GM12878 (cell line): ENCODE data around the gene OR13J1. TPM values are rescaled to one million over a fixed set of nuclear protein-coding genes. Genes with fewer than 3 reads are reported as not detected.

Experiments used
- BRCA1 ChIP-seq: IDR thresholded peaks from 2 replicates; pipeline ENCODE4 v1.6.1; 2011; ENCODE audit warnings: low read depth, low read length, improper control_type of control experiment
- E2F4 ChIP-seq: IDR thresholded peaks from 2 replicates; pipeline ENCODE4 v1.6.1; 2012; ENCODE audit warnings: low read depth, low read length, improper control_type of control experiment
- ESRRA ChIP-seq: IDR thresholded peaks from 2 replicates; pipeline ENCODE4 v1.6.1; 2012; ENCODE audit warnings: mild to moderate bottlenecking, low read length, improper control_type of control experiment
- IRF4 ChIP-seq: IDR thresholded peaks from 2 replicates; pipeline ENCODE4 v1.6.1; 2011; ENCODE audit warnings: low read depth, low read length
- IRF5 ChIP-seq: fragments of 450-650 bp; IDR thresholded peaks from 2 replicates; pipeline ENCODE4 v1.6.1; 2017; ENCODE audit warnings: borderline replicate concordance
- NR2C2 ChIP-seq: IDR thresholded peaks from 2 replicates; pipeline ENCODE4 v1.6.1; 2011; ENCODE audit warnings: borderline replicate concordance, low read depth; ENCODE audit not compliant: control insufficient read depth, insufficient read length
- RAD21 ChIP-seq: IDR thresholded peaks from 2 replicates; pipeline ENCODE4 v1.6.1; 2011; ENCODE audit warnings: mild to moderate bottlenecking, low read depth, low read length, moderate library complexity; ENCODE audit not compliant: insufficient read depth
- RB1 ChIP-seq: fragments of 450-650 bp; formaldehyde crosslinking; IDR thresholded peaks from 2 replicates; pipeline ENCODE4 v1.6.1; 2017; ENCODE audit warnings: mild to moderate bottlenecking, borderline replicate concordance
- RUNX3 ChIP-seq: IDR thresholded peaks from 2 replicates; pipeline ENCODE4 v1.6.1; 2012; ENCODE audit warnings: low read length, inconsistent platforms
- SKIL ChIP-seq: fragments of 450-650 bp; IDR thresholded peaks from 2 replicates; pipeline ENCODE4 v1.6.1; 2017; ENCODE audit warnings: mild to moderate bottlenecking, low read depth, inconsistent platforms; ENCODE audit not compliant: poor library complexity, severe bottlenecking
- SMAD5 ChIP-seq: IDR thresholded peaks from 2 replicates; pipeline ENCODE4 v1.6.1; 2016; ENCODE audit warnings: antibody characterized with exemption, low read depth
- SREBF1 ChIP-seq: IDR thresholded peaks from 2 replicates; pipeline ENCODE4 v1.6.1; 2012; ENCODE audit warnings: mild to moderate bottlenecking, low read length
- STAT1 ChIP-seq: fragments of 450-650 bp; conservative IDR thresholded peaks from 2 replicates; pipeline ENCODE4 v1.6.1; 2014; ENCODE audit warnings: antibody characterized with exemption, mild to moderate bottlenecking
- ZNF207 ChIP-seq: fragments of 450-650 bp; IDR thresholded peaks from 2 replicates; pipeline ENCODE4 v1.6.1; 2014; ENCODE audit warnings: antibody characterized with exemption, mild to moderate bottlenecking, borderline replicate concordance
- ZNF217 ChIP-seq: fragments of 450-650 bp; IDR thresholded peaks from 2 replicates; pipeline ENCODE4 v1.6.1; 2017; ENCODE audit warnings: antibody characterized with exemption, mild to moderate bottlenecking
- polyA plus RNA-seq, 11 experiments: library from polyadenylated mRNA; depleted of rRNA in 4 of 11; unstranded in 6 of 11; stranded (reverse) in 5 of 11; fragments of >200 nt; fragmentation: Nextera tagmentation in 4 of 11; fragmentation: Illumina TruSeq in 1 of 11; extraction: Ambion mirVana in 4 of 11; extraction: Trizol in 1 of 11; gene quantifications; 1 replicate in 1 of 11; 2 replicates in 10 of 11; pipeline versions ENCODE4 v1.2.1 to v1.2.3, GENCODE V29; 2011 to 2016; ENCODE audit warnings: inconsistent platforms in 2 of 11, missing spikeins in 2 of 11, low read depth in 1 of 11
- total RNA-seq, 4 experiments: library from RNA; depleted of rRNA in 3 of 4; stranded (reverse); fragments of >200 nt in 3 of 4; fragmentation: Illumina TruSeq in 1 of 4; extraction: Trizol in 1 of 4; gene quantifications; 2 replicates each; pipeline versions ENCODE4 v1.2.1 to v1.2.3, GENCODE V29; 2013 to 2021

The OR13J1 gene
- total and polyA plus RNA-seq, 10 of the 15 experiments (the other 5 are each of a cell fraction or from before 2014, with no cell fraction given) = not detected

GRCh38 chr9:35826071-35826701 lies 44.0 kb downstream of the OR13J1 start (continued):
- TF ChIP-seq SREBF1 (no peak), IRF4 (0 out of 2 replicates have a peak, but pooled peaks have one; percentile 15), SKIL (peak; percentile 84), NR2C2 (no peak), ZNF207 (peak; percentile 26; the same call in 1 of the 2 replicates), SMAD5 (no peak), RUNX3 (no peak), BRCA1 (no peak), ESRRA (no peak), IRF5 (no peak), E2F4 (no peak), STAT1 (0 out of 2 replicates have a peak, but pooled peaks have one; percentile 33), ZNF217 (no peak), RAD21 (peak; percentile 84), RB1 (peak; percentile 87; the same call in 1 of the 2 replicates)
